Motor neuron (in vitro differentiated cells): ENCODE results near the gene BRSK2. TPM values are rescaled to one million over a fixed set of nuclear protein-coding genes. Genes with fewer than 3 reads are reported as not detected.

Experiments used
- ATAC-seq, 8 experiments: fragments of 200-7000 bp; cut with Tn5 transposase; replicated peaks in 6 of 8; 2 replicates each; pipeline ENCODE4 v1.8.0; 2021; ENCODE audit warnings: mild to moderate bottlenecking in 8 of 8, moderate library complexity in 8 of 8
- H3K27ac ChIP-seq, 2 donors: fragments of 250-450 bp; sonication (Bioruptor Pico); 2 replicates each; pipeline ENCODE4 v1.9.0; 2021; ENCODE audit warnings: antibody characterized with exemption in 2 of 2, mild to moderate bottlenecking in 2 of 2, moderate library complexity in 1 of 2
- H3K4me1 ChIP-seq, 2 donors: fragments of 250-450 bp; sonication (Bioruptor Pico); replicated peaks in 1 of 2; 2 replicates each; pipeline ENCODE4 v1.6.1; 2021; ENCODE audit warnings: antibody characterized with exemption in 2 of 2, mild to moderate bottlenecking in 2 of 2, moderate library complexity in 1 of 2
- H3K4me3 ChIP-seq, 5 donors: fragments of 250-450 bp; sonication (Bioruptor Pico); 2 replicates each; pipeline ENCODE4 v1.9.0; 2021; ENCODE audit warnings: antibody characterized with exemption in 5 of 5, mild to moderate bottlenecking in 5 of 5, moderate library complexity in 4 of 5
- WGBS, 10 experiments: fragments of 450-650 bp; shearing (Covaris generic); methylation state at CpG; one replicate each; pipeline ENCODE4 v1.0.0; 2022; 5-methylcytosine and 5-hydroxymethylcytosine counted together
- in situ Hi-C, 9 experiments: fragments of 400-800 bp; cut with MboI; loops; one replicate each; pipeline ENCODE4 v1.15.0; 2021; ENCODE audit warnings: low sequenced_read_pairs in 9 of 9, low pct_unique_long_range_greater_than_20kb in 2 of 9; ENCODE audit not compliant: unreplicated experiment in 9 of 9
- total RNA-seq, 8 experiments: library from RNA; unstranded; fragments of 300-600 nt; gene quantifications; 2 replicates each; pipeline versions ENCODE4 v1.2.3 to v1.2.4, GENCODE V29; 2022

Gene BRSK2
- total RNA-seq, 8 experiments from 2014 or later = 0.77 to 54.6 (median 25.1) TPM

DNA sequence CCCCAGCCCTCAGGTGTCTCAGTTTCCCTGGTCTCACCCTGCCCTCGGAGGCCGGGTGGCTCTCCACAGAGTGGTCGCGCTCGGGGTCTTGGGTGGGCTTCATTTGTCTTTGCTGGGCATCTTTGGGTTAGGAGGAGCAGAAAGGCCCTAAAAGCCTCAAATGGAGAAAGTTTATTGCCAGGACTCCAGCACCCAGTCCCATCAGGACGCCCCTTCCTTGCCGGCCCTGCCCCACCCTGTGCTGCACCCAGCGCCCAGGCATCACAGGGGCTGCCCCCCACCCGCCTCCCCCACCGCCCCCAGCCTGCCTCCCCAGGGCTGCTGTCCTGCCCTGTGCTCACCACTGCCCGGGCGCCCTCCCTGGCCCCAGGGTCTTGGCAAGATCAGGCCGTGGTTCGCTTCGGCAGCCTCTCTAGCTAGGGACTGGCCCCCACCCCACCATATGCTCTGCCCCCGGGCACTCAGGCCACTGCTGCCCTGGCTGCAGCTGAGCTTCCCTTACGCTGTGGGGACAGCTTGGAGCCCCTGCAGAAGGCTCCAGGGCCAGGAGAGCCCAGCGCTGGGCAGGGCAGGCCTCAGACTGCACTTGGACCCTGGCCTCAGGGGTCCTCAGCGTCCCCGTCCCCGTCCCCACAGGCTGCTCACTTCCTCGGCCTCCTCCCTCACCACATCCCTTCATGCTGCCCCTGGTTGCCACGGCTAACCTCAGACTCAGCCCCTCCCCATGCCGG, 65.5 kb downstream of the BRSK2 start:
- 100% methylated on average over 1 to 5 of the region's 24 CpGs; no CpG with 5 or more reads in 8 of the 10 experiments for WGBS, 10 experiments

GRCh38 chr11:1455763-1456060, 66.0 kb downstream of the BRSK2 start:
- ATAC-seq = no peak
- Histone ChIP-seq H3K4me1 (peaks cover 25 to 32% of the 10 kb centered on the region in 2 donors), H3K27ac (no peak overlapping the region), H3K4me3 (no peak overlapping the region)
- in situ Hi-C loops = no loop called here
- WGBS, 10 experiments = no CpG with 5 or more reads among the region's 5 CpGs

More for the DNA sequence above, 65.5 kb downstream of the BRSK2 start:
- Histone ChIP-seq H3K4me1 (peaks cover 24 to 30% of the 10 kb centered on the region in 2 donors), H3K4me3 (no peak overlapping the region), H3K27ac (no peak overlapping the region)
- in situ Hi-C loops = no loop called here
- no peak for ATAC-seq

DNA sequence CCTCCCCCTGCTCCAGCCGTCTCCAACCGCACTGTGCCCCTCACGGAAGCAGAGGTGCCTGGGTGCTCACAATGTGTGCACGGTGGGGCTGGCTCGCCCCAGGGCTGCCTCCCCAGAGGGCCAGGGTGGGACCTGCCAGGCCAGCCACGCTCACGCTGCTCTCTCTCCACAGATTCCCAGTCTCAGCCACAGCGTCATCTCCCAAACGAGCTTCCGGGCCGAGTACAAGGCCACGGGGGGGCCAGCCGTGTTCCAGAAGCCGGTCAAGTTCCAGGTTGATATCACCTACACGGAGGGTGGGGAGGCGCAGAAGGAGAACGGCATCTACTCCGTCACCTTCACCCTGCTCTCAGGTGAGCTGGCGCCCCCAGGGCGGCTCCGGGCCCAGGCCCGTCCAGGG, 66.4 kb downstream of the BRSK2 start:
- Histone ChIP-seq H3K27ac (no peak overlapping the region), H3K4me1 (peaks cover 25 to 37% of the 10 kb centered on the region in 2 donors), H3K4me3 (no peak overlapping the region)
- ATAC-seq = no peak
- in situ Hi-C loops = no loop called here
- WGBS, 10 experiments = 40 to 97% methylated on average over 1 to 11 of the region's 22 CpGs; no CpG with 5 or more reads in 8 of the 10 experiments

DNA sequence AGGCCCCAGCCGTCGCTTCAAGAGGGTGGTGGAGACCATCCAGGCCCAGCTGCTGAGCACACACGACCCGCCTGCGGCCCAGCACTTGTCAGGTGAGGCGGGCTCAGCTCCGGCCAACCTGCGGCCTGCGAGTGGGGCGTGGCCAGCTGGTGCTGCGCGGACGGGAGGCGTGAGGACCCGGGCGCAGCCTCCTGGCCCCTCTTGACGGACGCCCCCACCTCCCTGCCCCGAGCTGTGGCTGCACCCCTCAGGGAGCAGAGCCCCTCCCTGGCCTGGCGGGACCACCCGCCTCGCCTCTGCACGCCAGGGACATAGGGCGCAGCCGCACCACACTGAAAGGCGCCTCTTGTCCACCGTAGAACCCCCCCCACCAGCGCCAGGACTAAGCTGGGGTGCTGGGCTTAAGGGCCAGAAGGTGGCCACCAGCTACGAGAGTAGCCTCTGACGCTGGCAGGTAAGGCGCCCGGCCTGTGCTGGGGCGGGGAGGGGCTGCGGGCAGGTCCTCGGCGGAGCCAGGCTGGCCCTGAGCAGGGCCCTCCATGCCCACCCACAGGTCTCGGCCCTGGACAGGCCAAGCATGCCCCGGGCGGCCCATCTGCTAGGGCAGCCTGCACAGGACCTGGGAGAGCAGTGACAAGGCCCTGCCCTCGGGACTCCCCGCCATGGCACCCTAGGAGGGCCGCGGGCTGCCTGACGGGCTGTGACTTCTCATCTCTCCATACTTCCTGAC, 67.0 kb downstream of the BRSK2 start:
- peaks cover 28 to 42% of the 10 kb centered on the region in 2 donors for H3K4me1 ChIP-seq
- no peak for ATAC-seq
- in situ Hi-C loops = no loop called here
- H3K4me3 ChIP-seq = no peak overlapping the region
- no peak overlapping the region for H3K27ac ChIP-seq
- WGBS, 10 experiments = 88 to 100% (median 95%) methylated on average over 3 to 5 of the region's 44 CpGs; no CpG with 5 or more reads in 6 of the 10 experiments

- no peak overlapping the region for H3K4me3 ChIP-seq
- H3K4me1 ChIP-seq = peaks cover 29 to 48% of the 10 kb centered on the region in 2 donors
- ATAC-seq = no peak
- in situ Hi-C loops = no loop called here
- WGBS, 10 experiments = 93 to 100% methylated on average over 1 to 3 of the region's 13 CpGs; no CpG with 5 or more reads in 8 of the 10 experiments
- peak overlapping the region in 1 of 2 donors; percentile 41 for H3K27ac ChIP-seq
These were observed 67.6 kb downstream of the BRSK2 start for GRCh38 chr11:1457326-1457680.

DNA sequence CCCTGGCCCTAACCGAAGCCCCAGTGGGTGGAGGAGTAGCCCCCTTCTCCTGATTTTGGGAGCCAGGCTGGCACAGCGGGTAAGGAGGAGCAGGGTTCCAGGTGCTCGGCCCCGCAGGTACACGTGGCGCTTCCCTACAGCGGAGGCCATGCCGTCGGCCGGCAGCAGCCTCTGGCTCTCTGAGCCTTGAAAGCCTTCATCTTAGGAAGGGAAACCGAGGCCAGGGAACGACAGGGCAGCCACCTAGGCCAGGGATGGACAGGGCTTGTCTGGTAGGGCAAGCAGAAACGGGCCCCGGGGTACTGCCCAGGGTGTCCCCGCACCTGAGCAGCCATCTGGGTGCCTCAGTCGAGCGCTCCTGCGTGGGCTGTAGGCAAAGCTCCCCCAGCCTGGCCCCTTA, 68.1 kb downstream of the BRSK2 start:
- in situ Hi-C loops = no loop called here
- ATAC-seq = no peak
- WGBS, 10 experiments = 40 to 100% (median 96%) methylated on average over 1 to 5 of the region's 18 CpGs; no CpG with 5 or more reads in 5 of the 10 experiments
- peak overlapping the region; percentile 41 to 61 for H3K27ac ChIP-seq
- H3K4me3 ChIP-seq = no peak overlapping the region
- peaks cover 29 to 52% of the 10 kb centered on the region in 2 donors for H3K4me1 ChIP-seq

DNA sequence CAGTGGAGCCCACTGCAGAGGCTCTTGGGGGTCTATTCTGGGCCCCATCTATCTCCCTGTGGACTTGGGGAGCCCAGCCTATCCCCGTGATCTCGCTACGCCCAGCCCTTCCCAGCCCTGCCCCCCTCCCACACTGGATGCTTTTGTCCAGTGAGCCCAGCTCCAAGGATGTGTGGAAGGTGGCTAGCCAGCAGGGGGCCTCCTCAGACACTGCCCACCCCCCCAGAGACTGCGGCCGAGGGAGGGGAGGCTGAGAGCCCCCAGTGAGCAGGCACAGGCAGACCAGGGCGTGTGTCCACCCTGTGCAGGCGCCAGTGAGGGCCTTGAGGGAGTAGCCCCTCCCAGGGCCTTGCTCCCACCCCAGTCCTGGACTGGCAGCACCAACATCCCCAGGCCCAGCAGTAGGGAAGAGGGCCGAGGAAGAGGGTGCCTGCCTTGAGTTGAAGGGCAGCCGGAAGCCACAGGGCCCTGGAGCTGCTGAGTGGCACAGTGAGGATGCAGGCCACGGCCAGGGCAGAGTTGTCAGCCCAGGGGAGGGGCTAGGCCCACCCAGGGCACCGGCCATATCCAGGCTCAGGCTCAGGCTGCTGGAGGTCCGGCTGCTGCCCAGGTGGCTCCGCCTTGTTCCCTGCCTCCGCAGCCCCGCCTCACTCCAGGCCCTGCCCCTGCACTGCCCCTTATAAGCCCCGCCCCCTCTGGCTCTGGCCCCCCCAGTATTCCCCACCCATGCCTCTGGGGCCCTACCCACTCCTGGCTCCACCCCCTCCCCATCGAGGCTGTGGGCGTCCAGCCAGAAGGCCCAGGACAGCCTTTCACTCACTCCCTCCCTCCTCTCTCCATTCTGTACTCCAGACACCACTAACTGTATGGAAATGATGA, 68.8 kb downstream of the BRSK2 start:
- ATAC-seq = peak; percentile 63 to 77 (median 72)
- in situ Hi-C loops = no loop called here
- Histone ChIP-seq H3K4me1 (peaks cover 29 to 54% of the 10 kb centered on the region in 2 donors), H3K4me3 (no peak overlapping the region), H3K27ac (peak overlapping the region; percentile 46 to 61)
- 0 to 67% (median 33%) methylated on average over 1 to 4 of the region's 18 CpGs; no CpG with 5 or more reads in 7 of the 10 experiments for WGBS, 10 experiments

- WGBS, 10 experiments = no CpG with 5 or more reads among the region's 14 CpGs
- H3K27ac ChIP-seq = peak overlapping the region in 1 of 2 donors; percentile 46
- in situ Hi-C loops = no loop called here
- ATAC-seq = peak; percentile 2 to 22 (median 6)
- H3K4me1 ChIP-seq = peaks cover 29 to 54% of the 10 kb centered on the region in 2 donors
- H3K4me3 ChIP-seq = no peak overlapping the region
These were observed 69.5 kb downstream of the BRSK2 start for GRCh38 chr11:1459219-1459575.

- Histone ChIP-seq H3K27ac (peak overlapping the region; percentile 46 to 53), H3K4me3 (no peak overlapping the region), H3K4me1 (peaks cover 29 to 54% of the 10 kb centered on the region in 2 donors)
- WGBS, 10 experiments = 42 to 88% (median 60%) methylated on average over 1 to 9 of the region's 29 CpGs; no CpG with 5 or more reads in 5 of the 10 experiments
- ATAC-seq = peak in 4 of 8 experiments; percentile 10 to 20 (median 12)
- in situ Hi-C loops = no loop called here
These were observed 70.1 kb downstream of the BRSK2 start for GRCh38 chr11:1459764-1460395.

DNA sequence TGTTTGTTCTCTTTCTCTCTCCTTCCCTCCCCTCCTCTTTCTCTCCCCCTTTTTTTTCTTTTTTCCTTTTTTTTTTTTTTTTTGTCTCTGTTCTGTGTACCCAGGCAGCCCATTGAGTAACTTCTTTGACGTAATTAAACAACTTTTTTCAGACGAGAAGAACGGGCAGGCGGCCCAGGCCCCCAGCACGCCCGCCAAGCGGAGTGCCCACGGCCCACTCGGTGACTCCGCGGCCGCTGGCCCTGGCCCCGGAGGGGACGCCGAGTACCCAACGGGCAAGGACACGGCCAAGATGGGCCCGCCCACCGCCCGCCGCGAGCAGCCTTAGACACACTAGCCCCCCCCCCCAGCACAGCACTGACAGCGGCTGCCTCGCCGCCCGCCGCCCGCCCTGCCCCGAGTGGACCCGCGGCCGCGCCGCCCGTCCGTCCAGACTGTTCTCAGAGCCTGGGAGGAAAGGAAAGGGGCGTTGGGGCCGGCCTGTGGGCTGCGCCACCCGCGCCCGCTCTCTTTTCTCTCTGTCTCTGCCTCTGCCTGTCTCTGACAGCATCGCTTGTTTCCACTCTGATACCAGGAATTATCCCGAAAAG, 70.8 kb downstream of the BRSK2 start:
- in situ Hi-C loops = no loop called here
- WGBS, 10 experiments = 52 to 90% (median 67%) methylated on average over 1 to 15 of the region's 44 CpGs; no CpG with 5 or more reads in 3 of the 10 experiments
- peaks cover 29 to 54% of the 10 kb centered on the region in 2 donors for H3K4me1 ChIP-seq
- no peak overlapping the region for H3K27ac ChIP-seq
- ATAC-seq = peak in 1 of 8 experiments; percentile 3
- no peak overlapping the region for H3K4me3 ChIP-seq

DNA sequence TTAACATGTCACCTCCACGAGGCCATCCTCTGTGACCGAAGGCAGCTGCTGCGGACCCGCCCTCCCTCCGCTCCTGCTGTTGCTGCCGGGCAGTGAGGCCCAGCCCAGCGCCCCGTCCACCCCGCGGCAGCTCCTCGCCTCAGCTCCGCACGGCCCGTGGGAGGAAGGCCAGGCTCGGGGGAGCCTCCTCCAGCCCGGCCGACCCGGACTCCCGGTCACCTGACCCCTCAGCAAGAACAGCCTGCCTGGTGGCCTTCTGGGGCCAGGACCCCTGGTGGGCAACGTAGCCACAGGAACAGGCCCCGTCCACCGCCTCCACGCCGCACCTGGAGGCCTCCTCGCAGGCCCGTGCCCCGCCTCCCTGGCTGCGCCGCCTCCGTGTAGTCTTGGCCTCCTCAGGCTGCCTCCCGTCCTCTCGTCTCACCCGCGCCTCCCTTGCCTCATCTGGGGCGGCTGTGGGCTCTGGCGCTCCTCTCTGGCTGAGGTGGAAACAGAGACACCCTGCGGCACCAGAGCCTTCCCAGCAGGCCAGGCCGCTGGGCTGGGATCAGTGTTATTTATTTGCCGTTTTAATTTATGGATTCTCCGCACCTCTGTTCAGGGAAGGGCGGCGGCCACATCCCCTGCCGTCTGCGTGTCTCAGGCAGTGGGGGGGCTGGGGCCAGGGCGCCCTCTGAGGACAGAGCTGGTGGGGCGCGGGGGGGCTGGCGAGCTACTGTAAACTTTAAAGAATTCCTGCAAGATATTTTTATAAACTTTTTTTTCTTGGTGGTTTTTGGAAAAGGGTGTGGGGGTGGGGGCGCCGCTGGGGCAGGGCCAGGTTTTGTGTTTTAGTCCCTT, 71.5 kb downstream of the BRSK2 start:
- Histone ChIP-seq H3K4me1 (peaks cover 29 to 54% of the 10 kb centered on the region in 2 donors), H3K27ac (peak overlapping the region; percentile 16 to 53), H3K4me3 (no peak overlapping the region)
- 60 to 90% (median 80%) methylated on average over 1 to 5 of the region's 50 CpGs; no CpG with 5 or more reads in 5 of the 10 experiments for WGBS, 10 experiments
- ATAC-seq = peak in 4 of 8 experiments; percentile 1 to 8 (median 2)
- in situ Hi-C loops = no loop called here
